ENCODE measurements around the gene VEGFA.

- TF ChIP-seq, protein P1, sequence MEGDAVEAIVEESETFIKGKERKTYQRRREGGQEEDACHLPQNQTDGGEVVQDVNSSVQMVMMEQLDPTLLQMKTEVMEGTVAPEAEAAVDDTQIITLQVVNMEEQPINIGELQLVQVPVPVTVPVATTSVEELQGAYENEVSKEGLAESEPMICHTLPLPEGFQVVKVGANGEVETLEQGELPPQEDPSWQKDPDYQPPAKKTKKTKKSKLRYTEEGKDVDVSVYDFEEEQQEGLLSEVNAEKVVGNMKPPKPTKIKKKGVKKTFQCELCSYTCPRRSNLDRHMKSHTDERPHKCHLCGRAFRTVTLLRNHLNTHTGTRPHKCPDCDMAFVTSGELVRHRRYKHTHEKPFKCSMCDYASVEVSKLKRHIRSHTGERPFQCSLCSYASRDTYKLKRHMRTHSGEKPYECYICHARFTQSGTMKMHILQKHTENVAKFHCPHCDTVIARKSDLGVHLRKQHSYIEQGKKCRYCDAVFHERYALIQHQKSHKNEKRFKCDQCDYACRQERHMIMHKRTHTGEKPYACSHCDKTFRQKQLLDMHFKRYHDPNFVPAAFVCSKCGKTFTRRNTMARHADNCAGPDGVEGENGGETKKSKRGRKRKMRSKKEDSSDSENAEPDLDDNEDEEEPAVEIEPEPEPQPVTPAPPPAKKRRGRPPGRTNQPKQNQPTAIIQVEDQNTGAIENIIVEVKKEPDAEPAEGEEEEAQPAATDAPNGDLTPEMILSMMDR (IDR thresholded peaks at IDR 0.05; ENCODE audit: low read depth, low read length) = no peak
- no peak for TF ChIP-seq EZH2phosphoT487 (IDR thresholded peaks at IDR 0.05; ENCODE audit: low read depth)
Measured at GRCh38 chr6:43744491-43744890, 25.5 kb upstream of the VEGFA start.

Data from OCI-LY3 (cell line).